Erythroblast (primary cell): ENCODE data around the gene OR2B2.
A peak's percentile ranks its signal among the peaks of the same experiment; 100 is the strongest.

ENCODE experiments used
- DNase-seq, 2 experiments: peaks; one replicate each; lab custom pipeline; 2025; lab: John Stamatoyannopoulos, UW
- GATA1 ChIP-seq: IDR thresholded peaks from 2 replicates; pipeline ENCODE4 v1.6.1; 2011; ENCODE audit warnings: low read depth, mild to moderate bottlenecking, control low read depth, low read length, moderate library complexity
- POLR2A ChIP-seq: IDR thresholded peaks from 2 replicates; pipeline ENCODE4 v1.6.1; 2011; ENCODE audit warnings: mild to moderate bottlenecking, low read length

The OR2B2 gene

GRCh38 chr6:27899543-27899942 lies 12.7 kb downstream of the OR2B2 start:
- DNase-seq = no peak
- no peak for TF ChIP-seq POLR2A
- TF ChIP-seq GATA1 = no peak

- no peak for DNase-seq
- TF ChIP-seq GATA1 (no peak), POLR2A (no peak)
Measured at GRCh38 chr6:27897580-27898206, 14.5 kb downstream of the OR2B2 start.

- no peak for DNase-seq
- TF ChIP-seq POLR2A = no peak
- no peak for TF ChIP-seq GATA1
Measured at GRCh38 chr6:27896398-27896796, 15.8 kb downstream of the OR2B2 start.

GRCh38 chr6:27894839-27895762 lies 17.1 kb downstream of the OR2B2 start:
- TF ChIP-seq GATA1 (no peak), POLR2A (peak; percentile 78)
- peak; percentile 93 for DNase-seq

- TF ChIP-seq GATA1 (no peak), POLR2A (no peak)
- DNase-seq = peak; percentile 97
Measured at GRCh38 chr6:27893836-27894807, 18.1 kb downstream of the OR2B2 start.

GRCh38 chr6:27893059-27893835 lies 18.9 kb downstream of the OR2B2 start:
- TF ChIP-seq POLR2A (peak; percentile 99), GATA1 (no peak)
- peak; percentile 98 for DNase-seq

- DNase-seq = no peak
- no peak for TF ChIP-seq POLR2A
Measured at GRCh38 chr6:27892649-27893058, 19.5 kb downstream of the OR2B2 start.

GRCh38 chr6:27891320-27891875 lies 20.8 kb downstream of the OR2B2 start:
- no peak for TF ChIP-seq POLR2A
- DNase-seq = peak; percentile 66 to 75

GRCh38 chr6:27890445-27891319 lies 21.5 kb downstream of the OR2B2 start:
- peak; percentile 100 for TF ChIP-seq POLR2A
- no peak for TF ChIP-seq GATA1
- DNase-seq = peak; percentile 94 to 96

- DNase-seq = peak; percentile 73 to 87
- TF ChIP-seq POLR2A = no peak
- no peak for TF ChIP-seq GATA1
Measured at GRCh38 chr6:27889628-27890444, 22.4 kb downstream of the OR2B2 start.

GRCh38 chr6:27889275-27889627 lies 22.9 kb downstream of the OR2B2 start:
- DNase-seq = peak in 1 of 2 experiments; percentile 73
- TF ChIP-seq POLR2A (no peak), GATA1 (no peak)
